22Rv1 (cell line): Measurements from ENCODE around the gene ASTN2.

Source experiments
- H3K27ac ChIP-seq: fragments of 450-650 bp; 2 replicates; pipeline ENCODE4 v1.5.1; 2017
- ZFX ChIP-seq: fragments of 450-650 bp; IDR thresholded peaks from 2 replicates; pipeline ENCODE4 v1.6.1; 2017; ENCODE audit warnings: antibody characterized with exemption, borderline replicate concordance
- TF ChIP-seq, protein P1 (sequence below): fragments of 450-650 bp; IDR thresholded peaks from 2 replicates; pipeline ENCODE4 v1.5.1; 2017; ENCODE audit warnings: mild to moderate bottlenecking

Gene ASTN2

DNA sequence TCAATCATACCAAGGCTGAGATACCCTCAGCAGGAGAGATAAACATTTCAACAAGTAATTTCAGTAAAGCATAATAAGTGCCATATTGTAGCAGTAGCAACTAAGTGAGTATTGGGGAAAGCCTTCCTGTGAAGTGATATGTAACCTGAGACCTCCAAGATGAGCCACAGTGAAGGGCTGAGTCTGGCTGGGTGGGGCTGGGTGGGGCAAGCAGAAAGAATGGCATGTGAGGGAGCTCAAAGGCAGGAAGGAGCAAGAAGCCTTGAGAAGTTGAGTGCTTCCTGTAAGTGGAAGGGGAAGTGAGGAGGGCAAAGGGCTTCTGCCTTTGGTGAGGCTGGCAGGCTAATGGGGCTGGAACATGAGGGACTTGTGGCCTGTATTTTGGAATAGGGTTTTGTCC lies 19.7 kb upstream of the ASTN2 start:
- no peak overlapping the region for H3K27ac ChIP-seq
- TF ChIP-seq, protein P1, sequence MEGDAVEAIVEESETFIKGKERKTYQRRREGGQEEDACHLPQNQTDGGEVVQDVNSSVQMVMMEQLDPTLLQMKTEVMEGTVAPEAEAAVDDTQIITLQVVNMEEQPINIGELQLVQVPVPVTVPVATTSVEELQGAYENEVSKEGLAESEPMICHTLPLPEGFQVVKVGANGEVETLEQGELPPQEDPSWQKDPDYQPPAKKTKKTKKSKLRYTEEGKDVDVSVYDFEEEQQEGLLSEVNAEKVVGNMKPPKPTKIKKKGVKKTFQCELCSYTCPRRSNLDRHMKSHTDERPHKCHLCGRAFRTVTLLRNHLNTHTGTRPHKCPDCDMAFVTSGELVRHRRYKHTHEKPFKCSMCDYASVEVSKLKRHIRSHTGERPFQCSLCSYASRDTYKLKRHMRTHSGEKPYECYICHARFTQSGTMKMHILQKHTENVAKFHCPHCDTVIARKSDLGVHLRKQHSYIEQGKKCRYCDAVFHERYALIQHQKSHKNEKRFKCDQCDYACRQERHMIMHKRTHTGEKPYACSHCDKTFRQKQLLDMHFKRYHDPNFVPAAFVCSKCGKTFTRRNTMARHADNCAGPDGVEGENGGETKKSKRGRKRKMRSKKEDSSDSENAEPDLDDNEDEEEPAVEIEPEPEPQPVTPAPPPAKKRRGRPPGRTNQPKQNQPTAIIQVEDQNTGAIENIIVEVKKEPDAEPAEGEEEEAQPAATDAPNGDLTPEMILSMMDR: no peak
- TF ChIP-seq ZFX: no peak

DNA sequence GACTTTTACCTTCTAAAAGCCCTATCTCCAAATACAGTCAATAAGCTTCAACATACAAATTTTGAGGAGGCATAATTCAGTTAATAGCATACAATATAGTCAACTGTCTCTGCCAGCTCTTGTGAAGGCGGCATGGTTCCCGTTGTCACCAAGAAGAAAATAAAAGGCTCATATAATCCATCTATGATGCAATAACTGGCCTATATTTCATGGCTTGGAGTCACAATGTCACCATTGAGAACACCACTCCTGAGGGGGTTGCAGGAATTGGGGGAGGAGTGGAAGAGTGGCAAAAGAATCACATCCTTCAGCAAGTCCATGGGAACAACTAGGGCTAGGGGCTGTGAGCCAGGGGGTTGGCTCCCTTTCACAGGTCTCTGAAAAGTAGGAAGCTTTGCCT lies 16.0 kb upstream of the ASTN2 start:
- no peak overlapping the region for H3K27ac ChIP-seq
- TF ChIP-seq, protein P1: no peak
- TF ChIP-seq ZFX: no peak

GRCh38 chr9:117427357-117427913 lies 12.6 kb upstream of the ASTN2 start:
- no peak overlapping the region for H3K27ac ChIP-seq
- no peak for TF ChIP-seq ZFX
- TF ChIP-seq, protein P1: no peak

DNA sequence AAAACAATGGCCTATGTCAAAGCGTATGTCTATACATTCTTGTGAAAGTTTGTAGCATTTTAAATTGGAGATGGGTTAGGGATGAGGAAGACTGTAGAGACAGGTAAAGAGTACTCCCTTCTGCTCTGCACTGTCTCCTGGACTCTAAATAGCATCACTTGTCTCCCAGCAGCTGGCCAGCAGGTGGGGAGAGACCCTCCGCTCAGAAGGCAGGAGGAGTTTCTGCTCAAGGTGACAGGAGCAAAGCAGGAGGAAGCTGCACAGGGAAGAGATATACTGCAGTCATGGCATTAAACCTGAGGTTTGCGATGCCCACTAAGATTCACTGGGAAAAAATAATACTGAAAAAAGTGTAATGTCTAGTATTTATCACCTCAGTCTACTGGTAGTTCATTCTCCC lies 10.7 kb upstream of the ASTN2 start:
- TF ChIP-seq, protein P1: no peak
- no peak for TF ChIP-seq ZFX
- no peak overlapping the region for H3K27ac ChIP-seq

- H3K27ac ChIP-seq: no peak overlapping the region
- TF ChIP-seq, protein P1: no peak
- TF ChIP-seq ZFX: no peak
These were observed 9.4 kb upstream of the ASTN2 start for GRCh38 chr9:117424291-117424690.

GRCh38 chr9:117418111-117418510 lies 3.3 kb upstream of the ASTN2 start:
- no peak for TF ChIP-seq ZFX
- TF ChIP-seq, protein P1: no peak
- H3K27ac ChIP-seq: no peak overlapping the region

- TF ChIP-seq, protein P1: no peak
- no peak for TF ChIP-seq ZFX
- H3K27ac ChIP-seq: no peak overlapping the region
These were observed 2.0 kb upstream of the ASTN2 start for GRCh38 chr9:117416856-117417255.
